Right ventricle myocardium inferior (tissue), 1 donor: Measurements from ENCODE around the gene INPP5E. TPM values are rescaled to one million over a fixed set of nuclear protein-coding genes. Genes with fewer than 3 reads are reported as not detected.

Experiments
- ATAC-seq: fragments of 200-7000 bp; cut with Tn5 transposase; one replicate; pipeline ENCODE4 v1.9.1; 2020; ENCODE audit warnings: mild to moderate bottlenecking, moderate library complexity
- DNase-seq: peaks from one replicate; pipeline ENCODE4 v3.0.0; 2021; ENCODE audit errors: missing footprints
- intact Hi-C: fragments of 100-400 bp; cut with DNase I; formaldehyde crosslinking; loops from one replicate; pipeline ENCODE4 v1.11.0; 2022
- long read RNA-seq: library from polyadenylated mRNA; unstranded; transcript quantifications from one replicate; pipeline ENCODE4 v2.0.0, GENCODE V29; 2021
- total RNA-seq: library from RNA; stranded (reverse); fragmentation: NEBNext Ultra II Directional; extraction: Animal tissue kit (Norgen Biotek cat#: 25700); gene quantifications from one replicate; pipeline ENCODE4 v1.2.1, GENCODE V29; 2021
- donor health status: DM: no; HTN: yes; CAD: no; lungs with severe emphysema.

The INPP5E gene, protein sequence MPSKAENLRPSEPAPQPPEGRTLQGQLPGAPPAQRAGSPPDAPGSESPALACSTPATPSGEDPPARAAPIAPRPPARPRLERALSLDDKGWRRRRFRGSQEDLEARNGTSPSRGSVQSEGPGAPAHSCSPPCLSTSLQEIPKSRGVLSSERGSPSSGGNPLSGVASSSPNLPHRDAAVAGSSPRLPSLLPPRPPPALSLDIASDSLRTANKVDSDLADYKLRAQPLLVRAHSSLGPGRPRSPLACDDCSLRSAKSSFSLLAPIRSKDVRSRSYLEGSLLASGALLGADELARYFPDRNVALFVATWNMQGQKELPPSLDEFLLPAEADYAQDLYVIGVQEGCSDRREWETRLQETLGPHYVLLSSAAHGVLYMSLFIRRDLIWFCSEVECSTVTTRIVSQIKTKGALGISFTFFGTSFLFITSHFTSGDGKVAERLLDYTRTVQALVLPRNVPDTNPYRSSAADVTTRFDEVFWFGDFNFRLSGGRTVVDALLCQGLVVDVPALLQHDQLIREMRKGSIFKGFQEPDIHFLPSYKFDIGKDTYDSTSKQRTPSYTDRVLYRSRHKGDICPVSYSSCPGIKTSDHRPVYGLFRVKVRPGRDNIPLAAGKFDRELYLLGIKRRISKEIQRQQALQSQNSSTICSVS
- total RNA-seq: 10.8 TPM
- long read RNA-seq, full-length matches to known transcripts: 11 of 29 reads
- long read RNA-seq, partial matches to known transcripts: 4 of 29 reads
- long read RNA-seq, other reads (novel, unspliced or antisense): 14 of 29 reads

DNA sequence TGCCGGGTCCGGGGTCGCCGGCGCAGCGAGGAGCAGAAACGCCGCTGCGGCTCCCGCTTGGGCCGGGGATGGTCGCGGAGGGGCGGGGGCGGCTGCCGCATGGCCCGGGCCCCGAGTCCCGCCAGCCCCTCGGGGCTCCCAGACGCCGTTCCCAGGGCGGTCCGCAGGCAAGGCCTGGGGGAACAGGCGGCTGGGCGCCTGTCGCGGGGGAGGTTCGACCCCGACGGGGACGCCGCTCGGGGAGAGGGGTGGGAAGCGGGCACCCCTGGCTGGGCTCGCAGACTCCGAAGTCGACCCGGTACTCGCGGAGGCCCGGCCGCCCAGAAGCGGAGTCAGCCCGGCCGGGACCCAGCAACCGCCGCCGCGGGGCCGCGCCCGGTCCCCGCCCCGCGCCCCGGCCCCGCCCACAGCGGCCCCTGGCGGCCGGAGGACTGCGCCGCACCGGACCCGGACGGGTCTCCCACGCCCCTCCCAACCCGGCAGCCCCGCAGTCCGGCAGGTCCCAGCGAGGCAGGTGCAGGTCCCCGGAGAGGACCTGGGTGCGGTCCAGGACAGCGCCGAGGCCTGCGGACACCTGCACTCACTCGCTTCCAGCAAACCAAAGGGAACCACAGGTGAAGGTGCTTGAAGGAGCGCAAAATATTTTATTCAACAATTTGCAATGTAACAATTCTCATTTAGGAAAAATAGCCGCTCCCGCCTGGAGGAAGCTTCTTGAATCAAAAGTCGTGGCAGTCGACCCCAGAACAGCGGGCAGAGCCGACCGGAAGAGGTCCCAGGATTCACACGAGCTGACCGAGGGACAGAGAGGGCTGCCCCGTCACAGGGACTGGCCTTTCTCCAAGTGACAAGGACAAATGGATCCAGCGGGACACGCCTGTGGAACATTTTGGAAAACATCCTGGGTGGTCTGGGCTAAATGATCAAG lies at the start of gene INPP5E:
TSS of gene INPP5E (minus strand) at position 365 of the 928 bp plus-strand sequence. CDS start 426 bp downstream, outside the sequence.
- intact Hi-C loops: loop anchor here (2.0 kb wide), 1 partner anchor 29 kb away; the partner anchor contains the start of genes ENTR1 and PMPCA
- ATAC-seq: peak; percentile 90
- DNase-seq: peak; percentile 86

DNA sequence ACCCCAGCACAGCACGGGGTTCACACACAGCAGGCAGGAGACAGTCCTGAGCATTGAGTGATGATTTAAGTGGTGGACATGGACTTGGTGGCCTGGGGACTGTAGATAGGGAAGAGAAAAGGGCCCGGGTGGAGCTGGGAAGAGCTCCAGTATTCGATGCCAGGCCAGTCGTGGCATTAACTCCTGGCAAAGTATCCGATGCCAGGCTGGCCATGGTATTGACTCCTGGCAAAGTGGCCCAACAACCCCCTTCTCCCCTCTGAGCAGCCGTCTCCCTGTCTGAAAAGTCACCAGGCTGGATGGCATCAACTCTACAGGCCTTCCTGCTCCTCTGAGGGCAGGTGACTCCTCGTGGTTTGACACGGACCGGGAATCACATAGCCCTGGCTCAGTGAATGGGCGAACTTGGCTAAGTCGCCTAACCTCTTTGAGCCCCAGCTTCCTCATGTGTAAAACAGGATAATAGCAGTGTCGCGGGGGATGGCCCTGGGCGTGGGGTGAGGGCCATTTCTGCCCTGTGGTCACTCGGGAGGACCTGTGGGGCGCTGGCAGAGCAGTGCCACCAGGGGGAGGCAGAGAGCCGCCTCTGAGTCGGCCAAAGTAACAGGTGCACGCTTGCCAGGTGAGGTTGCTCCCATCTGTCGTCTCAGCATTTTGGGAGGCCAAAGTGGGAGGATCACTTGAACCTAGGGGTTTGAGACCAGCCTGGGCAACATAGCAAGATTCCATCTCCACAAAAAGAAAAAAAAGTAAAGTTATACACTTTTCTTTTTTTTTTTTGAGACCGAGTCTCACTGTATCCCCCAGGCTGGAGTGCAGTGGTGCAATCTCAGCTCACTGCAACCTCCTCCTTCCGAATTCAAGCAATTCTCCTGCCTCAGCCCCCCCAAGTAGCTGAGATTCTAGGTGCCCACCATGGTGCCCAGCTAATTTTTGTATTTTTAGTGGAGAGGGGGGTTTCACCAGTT lies 48.9 kb upstream of the INPP5E start:
- peak; percentile 26 for ATAC-seq
- intact Hi-C loops: loop anchor here (1.0 to 5.0 kb wide), 3 partner anchors 137 to 204 kb away; no protein-coding TSS in a partner anchor
- DNase-seq: peak; percentile 90

- DNase-seq (peak; percentile 40), ATAC-seq (no peak)
- intact Hi-C loops: loop anchor here (1.0 to 5.0 kb wide), 3 partner anchors 138 to 205 kb away; no protein-coding TSS in a partner anchor
Measured at GRCh38 chr9:136487672-136488071, 48.0 kb upstream of the INPP5E start.

DNA sequence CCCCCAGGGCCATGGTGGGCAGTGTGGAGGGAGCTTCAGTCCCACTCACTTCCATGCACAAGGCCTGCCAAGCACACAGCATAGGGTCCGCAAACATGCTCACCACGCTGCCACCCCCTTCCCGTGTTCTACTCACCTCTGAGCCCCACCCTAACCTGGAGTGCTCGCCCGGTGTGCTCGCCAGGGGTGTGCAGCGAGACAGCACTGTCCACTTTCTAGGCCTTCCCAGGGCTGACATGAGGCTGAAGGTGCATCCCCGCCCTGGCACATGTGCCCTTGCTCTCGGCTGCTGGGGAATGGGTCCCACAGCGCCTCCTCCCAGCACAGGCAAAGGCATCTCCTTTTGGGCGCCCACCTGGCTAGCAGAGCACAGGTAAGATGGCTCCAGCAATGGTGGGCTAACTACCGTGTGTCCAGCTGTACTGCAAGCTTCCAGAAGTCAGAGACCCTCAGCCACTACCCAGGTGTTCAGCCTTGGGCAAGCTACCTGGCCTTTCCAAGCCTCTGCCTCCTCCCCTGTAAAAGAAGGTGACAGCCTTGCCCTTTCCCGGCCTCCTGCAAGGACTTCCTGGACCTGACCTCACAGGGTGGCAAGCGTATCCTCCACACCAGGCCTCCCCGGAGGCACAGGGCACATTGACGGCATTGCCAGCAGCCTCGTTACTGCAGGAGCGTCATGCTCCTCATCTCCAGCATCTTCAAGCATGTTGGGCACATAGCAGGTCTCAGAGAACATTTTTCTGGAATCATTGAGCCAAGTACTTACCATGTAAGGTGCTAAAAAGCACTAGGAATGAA lies 47.4 kb upstream of the INPP5E start:
- DNase-seq (peak; percentile 61), ATAC-seq (no peak)
- intact Hi-C loops: loop anchor here (5.0 kb wide), 1 partner anchor 205 kb away; no protein-coding TSS in a partner anchor

- DNase-seq: peak; percentile 50
- no peak for ATAC-seq
- intact Hi-C loops: loop anchor here (5.0 kb wide), 1 partner anchor 206 kb away; no protein-coding TSS in a partner anchor
Measured at GRCh38 chr9:136486131-136486530, 46.5 kb upstream of the INPP5E start.

DNA sequence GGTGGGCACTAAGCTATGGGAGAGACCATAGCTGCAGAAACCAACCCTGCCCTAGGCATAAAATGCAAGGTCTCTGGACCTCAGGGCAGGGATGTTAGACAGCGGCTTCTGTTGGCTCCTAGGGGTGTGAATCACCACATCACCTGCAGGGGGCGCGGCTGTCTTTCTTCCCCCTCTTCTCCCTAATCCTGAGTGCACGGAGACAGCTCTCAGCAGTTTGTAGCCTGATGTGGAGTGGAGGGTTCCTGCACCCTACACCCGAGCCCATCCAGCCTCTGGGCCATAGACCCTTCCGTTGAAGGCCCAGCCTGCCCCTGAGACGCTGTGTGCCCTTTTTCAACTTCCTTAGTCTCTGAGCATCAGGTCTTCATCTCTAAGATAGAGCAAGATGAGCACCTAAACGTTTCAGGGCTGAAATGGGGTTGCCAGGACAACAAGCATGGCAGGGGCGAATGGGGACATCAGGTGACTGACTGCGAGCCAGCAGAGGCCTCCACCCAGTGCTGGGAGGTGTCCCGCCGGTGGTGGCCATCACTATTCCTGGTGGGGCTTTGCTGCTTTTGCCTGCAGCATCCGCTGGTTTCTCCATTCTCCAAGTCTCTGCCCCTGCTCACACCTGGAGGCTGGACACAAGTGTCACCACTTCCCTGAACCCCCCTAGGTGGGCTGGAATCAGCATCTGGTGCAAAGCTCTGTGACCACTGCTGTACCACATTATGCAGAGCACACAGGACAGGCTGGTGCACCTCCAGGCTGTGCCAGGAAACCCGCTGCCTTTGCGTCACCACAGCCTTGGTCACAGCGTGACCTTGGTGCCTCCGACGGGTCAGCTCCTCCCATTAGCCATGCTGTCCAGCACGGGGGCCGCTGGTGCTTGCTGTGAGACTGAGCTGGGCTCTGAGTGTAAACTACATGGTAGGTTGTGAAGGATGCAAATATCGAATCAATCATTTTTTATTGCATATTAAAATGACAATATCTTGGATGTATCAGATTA lies 45.7 kb upstream of the INPP5E start:
- intact Hi-C loops: loop anchor here (5.0 kb wide), 1 partner anchor 207 kb away; no protein-coding TSS in a partner anchor
- ATAC-seq: peak; percentile 21

GRCh38 chr9:136484153-136485048 lies 44.8 kb upstream of the INPP5E start:
- DNase-seq (peak; percentile 79), ATAC-seq (no peak)
- intact Hi-C loops: loop anchor here (1.0 to 5.0 kb wide), 2 partner anchors 147 to 208 kb away; no protein-coding TSS in a partner anchor

More for the DNA sequence above, 45.7 kb upstream of the INPP5E start:
- DNase-seq: peak; percentile 91

DNA sequence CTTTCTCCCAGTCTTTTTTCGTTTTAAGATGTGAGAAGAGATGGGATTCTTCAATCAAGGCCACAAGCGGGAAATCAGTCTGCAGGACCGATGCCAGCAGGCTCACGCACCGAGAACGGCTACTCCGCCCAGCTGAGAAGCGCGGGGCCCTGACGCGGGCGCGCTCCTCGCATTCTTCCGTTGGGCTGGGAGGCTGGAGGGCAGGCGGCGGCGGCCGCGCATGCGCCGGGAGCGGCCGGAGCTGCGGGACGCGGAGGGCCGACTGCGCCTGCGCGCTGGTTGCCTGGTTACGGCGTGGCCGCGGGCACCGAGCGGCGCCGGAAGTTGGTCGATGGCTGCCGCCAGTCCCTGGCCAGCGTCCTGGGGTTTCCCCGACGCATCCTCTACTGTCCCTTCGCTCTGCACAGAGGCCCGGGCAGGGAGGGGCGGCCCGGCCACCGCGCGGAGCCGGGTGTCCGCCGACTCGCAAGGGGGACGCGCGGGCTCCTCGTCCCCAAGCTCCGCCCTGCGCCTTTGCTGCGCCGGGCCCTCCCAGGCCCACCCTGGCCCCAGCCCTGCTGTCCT lies 44.0 kb upstream of the INPP5E start:
- intact Hi-C loops: loop anchor here (1.0 kb wide), 2 partner anchors 120 to 148 kb away; partner anchors contain the start of gene DNLZ

GRCh38 chr9:136482793-136483588 lies 43.3 kb upstream of the INPP5E start, which contains the start of gene SEC16A:
TSS of gene SEC16A (minus strand) at chr9:136483040. CDS start at chr9:136477615, 5,425 bp downstream.
- ATAC-seq (peak; percentile 89), DNase-seq (peak; percentile 100)
- intact Hi-C loops: loop anchor here (1.0 kb wide), 1 partner anchor 120 kb away; the partner anchor contains the start of gene DNLZ

More for the DNA sequence above, 44.0 kb upstream of the INPP5E start:
- peak; percentile 95 for DNase-seq
- peak; percentile 69 for ATAC-seq

DNA sequence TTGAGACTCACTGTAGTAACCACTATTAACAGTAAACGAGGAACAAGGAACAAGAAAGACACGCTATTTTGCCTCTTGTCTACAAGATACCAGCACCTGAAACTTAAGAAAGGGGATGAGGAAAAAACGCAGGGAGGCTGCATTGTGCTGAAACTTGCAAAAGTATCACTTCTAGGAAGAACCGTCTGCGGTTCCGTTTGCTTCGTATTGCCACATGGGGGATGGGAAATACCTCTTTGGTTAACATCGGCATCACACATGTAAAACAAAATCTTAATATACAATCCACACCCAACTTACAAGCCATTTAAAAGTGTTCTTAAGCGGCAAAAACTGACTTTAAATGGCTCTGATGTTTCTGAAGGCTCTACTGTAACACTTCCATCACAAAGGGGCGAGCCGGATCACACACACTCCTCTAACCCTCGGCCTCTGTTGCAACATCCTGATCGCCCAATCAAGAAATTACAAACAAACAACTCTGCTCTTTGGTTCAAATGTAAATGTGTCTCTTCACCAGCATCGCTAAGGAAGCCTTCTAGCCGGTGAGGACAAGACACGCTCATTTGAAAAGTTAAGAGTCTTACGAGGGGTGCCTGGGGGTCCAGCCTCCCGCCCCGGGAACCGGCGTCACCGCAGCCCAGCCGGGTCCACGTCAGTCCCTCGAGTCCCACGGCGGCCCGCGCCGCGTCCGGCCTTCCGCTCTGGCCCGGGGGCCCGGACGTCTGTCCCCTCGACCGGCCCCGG lies 42.6 kb upstream of the INPP5E start:
- DNase-seq (no peak), ATAC-seq (no peak)
- intact Hi-C loops: no loop called here

GRCh38 chr9:136481558-136481957 lies 41.9 kb upstream of the INPP5E start:
- intact Hi-C loops: no loop called here
- DNase-seq (no peak), ATAC-seq (no peak)
